GM23338 (cell line): ENCODE measurements around the gene PHOX2B. TPM values are rescaled to one million over a fixed set of nuclear protein-coding genes. Genes with fewer than 3 reads are reported as not detected.
A peak's percentile ranks its signal among the peaks of the same experiment; 100 is the strongest.
"Not testable (repeated sequence)": the region's sequence is repeated elsewhere in the genome, so short reads cannot be mapped to it uniquely, and the experiment has no call there.

Source experiments
- ATAC-seq: fragments of 200-7000 bp; cut with Tn5 transposase; 3 replicates; pipeline ENCODE4 v1.9.1; 2020
- DNase-seq: peaks from one replicate; pipeline ENCODE4 v3.0.0-alpha.2; 2015; ENCODE audit warnings: low spot score
- H2AFZ ChIP-seq: fragments of 200-600 bp; sonication (generic); 2 replicates; pipeline ENCODE4 v1.8.0; 2016; ENCODE audit warnings: antibody characterized with exemption, mild to moderate bottlenecking, moderate library complexity
- H3F3A ChIP-seq: fragments of 200-600 bp; sonication (generic); replicated peaks from 2 replicates; pipeline ENCODE4 v1.8.0; 2017; ENCODE audit warnings: antibody characterized with exemption, mixed run types, low read depth
- H3K27ac ChIP-seq: fragments of 200-600 bp; sonication (generic); 2 replicates; pipeline ENCODE4 v1.6.1; 2016; ENCODE audit warnings: low read depth
- H3K27me3 ChIP-seq: fragments of 200-600 bp; sonication (generic); 2 replicates; pipeline ENCODE4 v1.8.0; 2016; ENCODE audit warnings: mild to moderate bottlenecking, mixed run types, moderate library complexity; ENCODE audit not compliant: insufficient read depth
- H3K36me3 ChIP-seq: fragments of 200-600 bp; sonication (generic); 2 replicates; pipeline ENCODE4 v1.8.0; 2016; ENCODE audit warnings: mild to moderate bottlenecking; ENCODE audit not compliant: insufficient read depth
- H3K4me1 ChIP-seq: fragments of 200-600 bp; sonication (generic); 2 replicates; pipeline ENCODE4 v1.8.0; 2016; ENCODE audit warnings: mild to moderate bottlenecking, moderate library complexity; ENCODE audit not compliant: insufficient read depth
- H3K4me2 ChIP-seq: fragments of 200-600 bp; sonication (generic); 2 replicates; pipeline ENCODE4 v1.7.1; 2017; ENCODE audit warnings: mixed run types
- H3K4me3 ChIP-seq: fragments of 200-600 bp; sonication (generic); 2 replicates; pipeline ENCODE4 v1.6.1; 2016; ENCODE audit warnings: mixed run types
- H3K79me2 ChIP-seq: fragments of 200-600 bp; sonication (generic); replicated peaks from 2 replicates; pipeline ENCODE4 v1.8.0; 2017; ENCODE audit warnings: mild to moderate bottlenecking; ENCODE audit not compliant: insufficient read depth
- H3K9me2 ChIP-seq: fragments of 200-600 bp; sonication (generic); 2 replicates; pipeline ENCODE4 v1.8.0; 2017; ENCODE audit not compliant: insufficient read depth
- H4K20me1 ChIP-seq: fragments of 200-600 bp; sonication (generic); replicated peaks from 2 replicates; pipeline ENCODE4 v1.8.0; 2017; ENCODE audit warnings: mild to moderate bottlenecking; ENCODE audit not compliant: insufficient read depth
- H3K27ac Mint-ChIP-seq: 2 replicates; pipeline ENCODE4 v1.8.0; 2020; ENCODE audit warnings: inconsistent platforms, mild to moderate bottlenecking, moderate library complexity, mixed read lengths
- H3K27me3 Mint-ChIP-seq: 3 replicates; pipeline ENCODE4 v1.8.0; 2022; ENCODE audit warnings: low read depth, mild to moderate bottlenecking, moderate library complexity, mixed read lengths, inconsistent platforms; ENCODE audit not compliant: insufficient read depth, poor library complexity
- H3K36me3 Mint-ChIP-seq: 3 replicates; pipeline ENCODE4 v1.8.0; 2021; ENCODE audit warnings: low read depth, mild to moderate bottlenecking, inconsistent platforms, moderate library complexity, mixed read lengths
- H3K4me1 Mint-ChIP-seq: 3 replicates; pipeline ENCODE4 v1.8.0; 2020; ENCODE audit warnings: mild to moderate bottlenecking, inconsistent platforms, mixed read lengths
- H3K4me3 Mint-ChIP-seq: 3 replicates; pipeline ENCODE4 v1.8.0; 2021; ENCODE audit warnings: moderate library complexity, mild to moderate bottlenecking, inconsistent platforms, mixed read lengths
- H3K9me3 Mint-ChIP-seq: 3 replicates; pipeline ENCODE4 v1.8.0; 2020; ENCODE audit warnings: moderate library complexity, mild to moderate bottlenecking, inconsistent platforms, mixed read lengths
- CREB1 ChIP-seq: fragments of 250-450 bp; sonication (Bioruptor Pico); IDR thresholded peaks from 2 replicates; pipeline ENCODE4 v1.5.0; 2020; ENCODE audit warnings: low read depth, mild to moderate bottlenecking, moderate library complexity
- ETS1 ChIP-seq: IDR thresholded peaks from 2 replicates; pipeline ENCODE4 v1.6.1; 2016; ENCODE audit warnings: antibody characterized with exemption
- EZH2 ChIP-seq: fragments of 200-600 bp; sonication (generic); IDR thresholded peaks from one replicate; pipeline ENCODE4 v1.8.0; 2017; ENCODE audit warnings: antibody characterized with exemption, mild to moderate bottlenecking, low read depth; ENCODE audit not compliant: unreplicated experiment
- EZH2phosphoT487 ChIP-seq: fragments of 200-600 bp; sonication (generic); IDR thresholded peaks from one replicate; pipeline ENCODE4 v1.8.1; 2018; ENCODE audit warnings: antibody characterized with exemption; ENCODE audit not compliant: unreplicated experiment
- JUNB ChIP-seq: IDR thresholded peaks from one replicate; pipeline ENCODE4 v1.6.1; 2016; ENCODE audit warnings: antibody characterized with exemption; ENCODE audit not compliant: unreplicated experiment
- POLR2AphosphoS5 ChIP-seq: IDR thresholded peaks from 2 replicates; pipeline ENCODE4 v1.6.1; 2016; ENCODE audit warnings: antibody characterized with exemption, low read depth
- STAT1 ChIP-seq: IDR thresholded peaks from one replicate; pipeline ENCODE4 v1.6.1; 2016; ENCODE audit warnings: antibody characterized with exemption; ENCODE audit not compliant: unreplicated experiment
- ZNF462 ChIP-seq: fragments of 250-450 bp; sonication (Bioruptor Pico); IDR thresholded peaks from 2 replicates; pipeline ENCODE4 v1.5.0; 2020; ENCODE audit warnings: mild to moderate bottlenecking, moderate library complexity
- polyA plus RNA-seq: library from polyadenylated mRNA; unstranded; fragments of >200 nt; fragmentation: Nextera tagmentation; extraction: Ambion mirVana; gene quantifications from 2 replicates; pipeline ENCODE4 v1.2.1, GENCODE V29; 2016
- total RNA-seq: library from RNA; depleted of rRNA; stranded (reverse); fragments of >200 nt; shearing (Covaris generic); gene quantifications from 2 replicates; pipeline ENCODE4 v1.2.3, GENCODE V29; 2014

Gene PHOX2B
- total and polyA plus RNA-seq, 2 experiments from 2014 or later: not detected

GRCh38 chr4:41741354-41741753 lies 7.2 kb downstream of the PHOX2B start:
- Histone ChIP-seq H3K36me3 (no peaks in the 10 kb centered on the region), H3K27ac (no peak overlapping the region), H2AFZ (no peak overlapping the region), H3K4me1 (peaks cover 17% of the 10 kb centered on the region), H3F3A (peaks cover 4% of the 10 kb centered on the region; the same call in 1 of the 2 replicates), H3K4me3 (no peak overlapping the region), H3K79me2 (no peaks in the 10 kb centered on the region), H3K27me3 (peaks cover 83% of the 10 kb centered on the region), H3K4me2 (no peak overlapping the region), H3K9me2 (no peaks in the 10 kb centered on the region), H4K20me1 (peaks cover 7% of the 10 kb centered on the region)
- Mint-ChIP-seq H3K27me3 (peaks cover 64% of the 10 kb centered on the region), H3K4me3 (no peak overlapping the region), H3K9me3 (peaks cover 13% of the 10 kb centered on the region; the same call in 2 of the 3 replicates), H3K4me1 (peaks cover 16% of the 10 kb centered on the region), H3K36me3 (no peaks in the 10 kb centered on the region; the same call in 2 of the 3 replicates), H3K27ac (no peak overlapping the region)
- no peak for TF ChIP-seq JUNB
- TF ChIP-seq STAT1: no peak
- no peak for TF ChIP-seq ETS1
- no peak for TF ChIP-seq EZH2phosphoT487
- TF ChIP-seq EZH2: no peak
- ATAC-seq (no peak), DNase-seq (no peak)

GRCh38 chr4:41737491-41737890 lies 11.0 kb downstream of the PHOX2B start:
- H3K4me3 Mint-ChIP-seq, H4K20me1 ChIP-seq, H3K4me2 ChIP-seq, H3K4me1 Mint-ChIP-seq, H3K4me1 ChIP-seq, H3K9me3 Mint-ChIP-seq, H3K36me3 Mint-ChIP-seq, H3K36me3 ChIP-seq, ATAC-seq, H3K27ac Mint-ChIP-seq, H3K4me3 ChIP-seq, H3K79me2 ChIP-seq, H3K27ac ChIP-seq, H2AFZ ChIP-seq, DNase-seq, H3K9me2 ChIP-seq, H3F3A ChIP-seq: not testable (repeated sequence)
- H3K27me3 Mint-ChIP-seq: peaks cover 27% of the 10 kb centered on the region
- H3K27me3 ChIP-seq: peaks cover 44% of the 10 kb centered on the region

GRCh38 chr4:41734371-41734770 lies 14.2 kb downstream of the PHOX2B start:
- Histone ChIP-seq H3K4me3 (no peak overlapping the region), H4K20me1 (no peaks in the 10 kb centered on the region), H3K27ac (no peak overlapping the region), H3K4me1 (no peaks in the 10 kb centered on the region), H3K9me2 (peaks cover 5% of the 10 kb centered on the region; the same call in 1 of the 2 replicates), H3K79me2 (no peaks in the 10 kb centered on the region), H3F3A (no peaks in the 10 kb centered on the region), H2AFZ (0 out of 2 replicates have a peak overlapping the region, but pooled peaks have one; percentile 3), H3K36me3 (no peaks in the 10 kb centered on the region), H3K27me3 (peaks cover 19% of the 10 kb centered on the region), H3K4me2 (no peak overlapping the region)
- no peak overlapping the region for H3K4me3 Mint-ChIP-seq
- peaks cover 2% of the 10 kb centered on the region; the same call in 1 of the 3 replicates for H3K4me1 Mint-ChIP-seq
- DNase-seq: no peak
- no peaks in the 10 kb centered on the region for H3K9me3 Mint-ChIP-seq
- H3K27ac Mint-ChIP-seq: no peak overlapping the region
- ATAC-seq: no peak
- H3K36me3 Mint-ChIP-seq: no peaks in the 10 kb centered on the region
- H3K27me3 Mint-ChIP-seq: no peaks in the 10 kb centered on the region
- no peak for TF ChIP-seq ZNF462 (CRISPR knock-in tag)
- no peak for TF ChIP-seq POLR2AphosphoS5
- no peak for TF ChIP-seq EZH2
- TF ChIP-seq CREB1 (CRISPR knock-in tag): no peak
